Measurements from ENCODE around the gene SHANK2.

Gene SHANK2

DNA sequence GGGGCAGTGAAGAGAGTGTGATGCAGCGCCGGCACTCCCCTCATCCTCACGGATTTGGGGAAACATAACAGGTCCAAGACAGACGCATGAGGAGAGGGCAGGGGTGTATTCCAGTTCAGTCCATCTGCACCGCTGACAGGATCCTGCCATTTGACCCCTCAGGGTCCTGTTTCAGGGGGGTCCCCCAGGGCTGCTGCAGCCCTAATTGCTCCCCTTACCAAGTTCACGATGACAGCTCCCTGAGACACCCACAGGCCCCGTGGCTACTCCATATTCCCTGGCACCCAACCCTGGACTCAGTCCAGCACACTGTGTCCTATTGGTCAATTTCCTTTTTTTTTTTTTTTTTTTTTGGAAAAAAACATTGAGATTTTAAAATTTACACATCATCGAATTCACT is 41.5 kb downstream of the SHANK2 start:
- Mint-ChIP-seq H3K4me1 (ENCODE audit: low read depth) (no peaks in the 10 kb centered on the region), H3K27ac (no peak overlapping the region), H3K4me3 (no peak overlapping the region), H3K27me3 (ENCODE audit: low read depth) (no peaks in the 10 kb centered on the region), H3K36me3 (ENCODE audit: low read depth) (no peaks in the 10 kb centered on the region), H3K9me3 (no peaks in the 10 kb centered on the region)
- DNase-seq (ENCODE audit: low spot score): no peak

DNA sequence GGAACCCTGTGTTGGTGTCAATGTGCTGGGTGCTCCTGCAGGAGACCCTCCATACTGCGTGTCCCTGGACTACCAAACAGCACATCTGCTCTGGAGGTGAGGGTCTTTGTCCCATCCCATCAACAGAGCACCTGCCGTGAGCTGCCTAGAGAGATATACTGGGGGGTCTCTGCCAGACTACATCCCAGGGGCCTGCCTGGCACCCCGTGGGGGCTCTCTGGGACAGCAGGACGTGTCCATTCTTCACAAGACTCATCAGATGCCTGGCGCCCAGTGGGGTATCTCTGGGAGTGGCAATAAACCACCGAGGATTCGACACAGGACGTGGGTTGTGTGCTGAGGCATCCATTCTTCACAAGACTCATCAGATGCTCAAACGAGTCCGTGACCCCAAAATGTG is 42.7 kb downstream of the SHANK2 start:
- no peak overlapping the region for H3K4me3 Mint-ChIP-seq
- no peaks in the 10 kb centered on the region for H3K36me3 Mint-ChIP-seq (ENCODE audit: low read depth)
- no peak for DNase-seq (ENCODE audit: low spot score)
- no peak overlapping the region for H3K27ac Mint-ChIP-seq
- H3K9me3 Mint-ChIP-seq: no peaks in the 10 kb centered on the region
- H3K27me3 Mint-ChIP-seq (ENCODE audit: low read depth): no peaks in the 10 kb centered on the region
- H3K4me1 Mint-ChIP-seq (ENCODE audit: low read depth): no peaks in the 10 kb centered on the region

DNA sequence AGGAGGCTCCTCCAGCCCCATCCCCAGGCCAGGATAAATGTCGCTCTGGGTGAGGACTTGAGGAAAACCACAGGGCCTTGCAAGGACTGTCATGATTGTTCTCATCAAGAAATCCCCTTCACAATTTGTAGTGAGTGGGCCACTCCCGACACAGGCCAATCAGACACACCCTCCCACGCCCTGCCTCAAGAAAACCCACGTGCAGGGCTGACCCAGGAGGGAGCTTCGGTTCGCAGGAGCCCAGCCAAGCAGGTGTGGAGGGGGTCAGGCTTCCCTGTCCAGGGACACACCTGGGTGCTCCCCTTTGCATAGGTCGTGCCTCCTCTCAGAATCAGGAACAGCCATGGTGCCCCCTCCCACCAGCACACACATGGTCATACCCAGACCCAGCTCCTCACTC is 43.2 kb downstream of the SHANK2 start:
- H3K9me3 Mint-ChIP-seq: no peaks in the 10 kb centered on the region

DNA sequence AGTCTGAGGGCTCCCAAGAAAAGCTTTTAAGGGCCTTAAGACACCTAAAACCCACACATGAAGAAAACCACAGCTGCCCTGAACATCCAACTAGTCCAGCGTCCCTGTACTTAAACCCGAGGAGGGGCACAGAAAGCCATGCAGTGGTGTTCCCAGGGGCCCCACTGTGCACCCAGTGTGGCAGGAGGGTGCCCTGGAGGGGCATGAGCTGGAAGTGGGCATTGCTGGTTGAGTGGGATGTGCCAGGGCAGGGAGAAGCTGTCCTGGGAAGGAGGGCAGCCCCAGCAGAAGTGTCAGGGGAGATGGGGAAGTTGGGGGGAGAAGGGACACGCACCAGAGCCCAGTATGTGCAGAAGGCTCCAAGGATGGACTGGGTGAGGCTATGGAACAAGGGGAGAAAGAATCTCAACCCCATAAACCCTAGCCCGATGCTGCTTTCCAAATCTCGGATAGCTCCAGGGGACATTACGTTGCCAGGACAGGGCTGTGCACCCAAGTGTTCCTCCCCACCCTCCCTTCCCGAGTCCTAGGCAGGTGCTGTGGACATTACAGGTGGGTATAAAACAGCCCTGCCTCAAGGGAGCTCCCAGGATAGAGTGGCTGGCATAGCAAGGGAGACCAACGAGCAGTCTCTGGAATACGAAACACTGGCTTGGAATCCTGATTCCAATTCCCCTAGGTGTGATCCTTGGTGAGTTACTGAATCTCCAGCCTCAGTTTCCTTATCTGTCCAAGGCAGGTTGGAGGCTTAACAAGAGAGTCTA is 44.2 kb downstream of the SHANK2 start:
- Mint-ChIP-seq H3K9me3 (no peaks in the 10 kb centered on the region), H3K27me3 (ENCODE audit: low read depth) (no peaks in the 10 kb centered on the region), H3K4me1 (ENCODE audit: low read depth) (no peaks in the 10 kb centered on the region), H3K4me3 (no peak overlapping the region), H3K36me3 (ENCODE audit: low read depth) (no peaks in the 10 kb centered on the region), H3K27ac (no peak overlapping the region)
- no peak for DNase-seq (ENCODE audit: low spot score)

More for the DNA sequence above, 43.2 kb downstream of the SHANK2 start:
- H3K4me3 Mint-ChIP-seq: no peak overlapping the region
- DNase-seq (ENCODE audit: low spot score): no peak
- no peak overlapping the region for H3K27ac Mint-ChIP-seq
- H3K36me3 Mint-ChIP-seq (ENCODE audit: low read depth): no peaks in the 10 kb centered on the region
- H3K27me3 Mint-ChIP-seq (ENCODE audit: low read depth): no peaks in the 10 kb centered on the region
- H3K4me1 Mint-ChIP-seq (ENCODE audit: low read depth): no peaks in the 10 kb centered on the region

DNA sequence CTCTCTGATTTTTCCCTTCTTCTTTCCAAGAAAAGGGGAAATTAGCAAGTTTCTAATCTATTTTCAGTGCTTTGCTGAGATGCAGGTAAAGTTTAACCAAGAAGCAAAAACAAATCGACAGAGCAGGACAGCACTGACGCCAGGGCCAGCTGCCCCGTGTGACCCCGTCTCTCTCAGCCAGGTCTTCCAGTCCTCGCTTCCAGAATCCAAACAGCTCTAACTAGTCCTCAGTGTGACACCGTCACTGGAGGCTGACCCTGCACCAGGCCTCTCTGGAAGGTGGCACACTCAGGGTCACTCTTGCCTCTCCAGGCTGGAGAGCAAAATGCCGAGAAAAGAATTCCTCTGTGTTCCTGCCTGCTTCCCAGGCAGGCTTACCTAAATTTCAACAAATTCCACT is 44.8 kb downstream of the SHANK2 start:
- no peaks in the 10 kb centered on the region for H3K36me3 Mint-ChIP-seq (ENCODE audit: low read depth)
- H3K27me3 Mint-ChIP-seq (ENCODE audit: low read depth): no peaks in the 10 kb centered on the region
- H3K4me1 Mint-ChIP-seq (ENCODE audit: low read depth): no peaks in the 10 kb centered on the region
- H3K4me3 Mint-ChIP-seq: no peak overlapping the region
- no peaks in the 10 kb centered on the region for H3K9me3 Mint-ChIP-seq
- H3K27ac Mint-ChIP-seq: no peak overlapping the region
- no peak for DNase-seq (ENCODE audit: low spot score)

DNA sequence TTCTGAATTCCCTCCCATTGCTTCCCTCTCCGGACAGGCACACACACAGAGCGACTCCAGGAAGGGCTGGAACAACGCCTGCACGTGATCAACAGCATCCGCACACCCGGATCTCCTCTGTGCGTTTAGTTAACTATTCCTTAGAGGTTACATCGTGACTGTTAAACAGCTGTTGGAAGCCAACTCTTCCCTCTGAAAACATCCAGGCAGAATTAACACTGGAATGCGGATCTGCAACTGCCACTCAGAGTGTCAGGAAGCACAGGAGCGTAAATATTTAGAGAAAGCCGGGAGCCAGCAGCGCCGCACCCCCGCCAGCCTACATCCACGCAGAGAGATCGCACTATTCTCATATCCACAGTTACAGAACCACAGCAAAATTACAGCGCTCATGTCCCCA is 46.2 kb downstream of the SHANK2 start:
- H3K9me3 Mint-ChIP-seq: no peaks in the 10 kb centered on the region
- H3K36me3 Mint-ChIP-seq (ENCODE audit: low read depth): no peaks in the 10 kb centered on the region
- H3K27me3 Mint-ChIP-seq (ENCODE audit: low read depth): no peaks in the 10 kb centered on the region
- no peak overlapping the region for H3K27ac Mint-ChIP-seq
- no peak overlapping the region for H3K4me3 Mint-ChIP-seq
- no peak for DNase-seq (ENCODE audit: low spot score)
- H3K4me1 Mint-ChIP-seq (ENCODE audit: low read depth): no peaks in the 10 kb centered on the region

DNA sequence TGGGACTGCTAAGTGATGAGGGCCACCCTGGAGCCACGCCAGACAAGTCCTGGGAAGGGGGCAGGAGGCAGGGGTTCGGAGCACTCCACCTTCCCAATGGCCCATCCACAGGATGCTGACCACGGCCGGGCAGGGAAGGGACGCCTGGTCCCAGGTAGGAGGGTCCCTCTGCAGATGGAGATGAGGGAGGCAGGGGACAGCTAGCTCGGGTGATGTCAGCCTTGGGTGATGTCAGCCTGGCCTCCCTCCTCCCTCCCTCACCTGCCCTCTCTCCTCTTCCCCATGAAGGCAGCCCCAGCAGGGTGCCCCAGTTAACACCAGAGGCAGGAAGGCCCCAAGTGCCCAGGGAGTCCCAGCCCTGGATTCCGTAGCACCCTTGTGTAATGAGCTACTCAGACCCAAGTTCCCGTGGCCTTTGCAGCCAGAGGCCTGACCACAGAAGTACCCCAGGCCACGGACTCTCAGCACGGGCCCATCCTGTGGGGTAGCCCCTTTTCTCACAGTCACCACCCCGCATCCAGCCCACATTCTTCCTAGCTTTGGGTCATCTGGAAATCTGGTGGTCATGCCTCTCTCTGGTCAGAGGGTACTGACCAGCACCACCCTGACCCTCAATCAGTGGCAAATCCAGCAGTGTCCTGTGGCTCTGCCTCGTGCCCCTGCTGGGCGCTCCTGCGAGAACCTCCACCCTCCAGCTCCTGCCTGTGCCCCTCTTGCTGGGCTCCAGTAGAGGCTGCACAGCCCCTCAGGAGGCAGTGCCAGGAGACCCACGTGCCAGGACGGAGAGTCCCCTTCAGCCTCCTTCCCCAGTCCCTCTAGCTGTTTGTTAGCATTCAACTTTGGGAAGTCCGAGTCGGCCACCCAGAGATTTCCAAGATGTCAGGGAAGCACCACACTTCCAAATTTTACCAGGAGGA is 47.4 kb downstream of the SHANK2 start:
- DNase-seq (ENCODE audit: low spot score): no peak
- no peaks in the 10 kb centered on the region for H3K27me3 Mint-ChIP-seq (ENCODE audit: low read depth)
- H3K4me1 Mint-ChIP-seq (ENCODE audit: low read depth): no peaks in the 10 kb centered on the region
- H3K9me3 Mint-ChIP-seq: no peaks in the 10 kb centered on the region
- H3K36me3 Mint-ChIP-seq (ENCODE audit: low read depth): no peaks in the 10 kb centered on the region
- H3K27ac Mint-ChIP-seq: no peak overlapping the region
- no peak overlapping the region for H3K4me3 Mint-ChIP-seq

DNA sequence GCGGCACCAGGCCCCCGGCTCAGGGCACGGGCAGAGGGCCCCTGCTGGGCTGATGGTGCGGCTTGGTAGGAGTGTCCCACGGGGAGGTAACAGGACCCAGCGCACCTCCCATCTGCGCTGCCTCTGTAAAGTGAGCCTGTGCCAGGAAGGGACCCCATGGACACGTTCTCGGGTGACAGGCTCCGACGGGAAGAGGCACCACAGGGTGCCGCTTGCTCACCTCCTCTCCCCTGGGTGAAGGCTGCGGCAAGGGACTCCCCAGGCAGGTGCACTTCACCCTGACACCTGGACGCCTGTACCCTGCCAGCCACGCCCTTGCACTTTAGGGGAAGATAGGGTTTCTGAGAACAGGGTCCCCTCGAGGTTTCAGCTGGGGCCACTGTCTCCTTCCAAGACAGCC is 48.1 kb downstream of the SHANK2 start:
- DNase-seq (ENCODE audit: low spot score): no peak
- no peaks in the 10 kb centered on the region for H3K4me1 Mint-ChIP-seq (ENCODE audit: low read depth)
- H3K27ac Mint-ChIP-seq: no peak overlapping the region
- H3K4me3 Mint-ChIP-seq: no peak overlapping the region
- H3K36me3 Mint-ChIP-seq (ENCODE audit: low read depth): no peaks in the 10 kb centered on the region
- no peaks in the 10 kb centered on the region for H3K27me3 Mint-ChIP-seq (ENCODE audit: low read depth)
- no peaks in the 10 kb centered on the region for H3K9me3 Mint-ChIP-seq

DNA sequence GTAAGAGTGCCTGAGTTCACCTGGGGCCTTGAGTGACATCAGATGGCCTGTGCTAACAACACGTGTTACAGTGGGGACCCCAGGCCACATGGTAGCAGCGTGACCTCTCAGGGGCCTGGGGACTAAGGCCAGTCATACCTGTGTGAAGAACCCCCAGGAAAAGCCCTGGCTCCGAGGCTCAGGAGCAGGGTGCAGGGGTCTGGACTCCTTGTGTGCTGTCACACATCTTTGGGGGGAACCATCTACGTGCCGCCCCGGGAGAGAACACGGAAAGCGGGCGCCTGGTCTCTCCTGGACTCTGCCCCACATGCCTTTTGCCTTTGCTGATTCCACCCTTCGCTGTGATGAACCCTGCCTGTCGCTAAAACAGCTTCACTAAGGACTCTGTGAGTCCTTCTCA is 48.7 kb downstream of the SHANK2 start:
- H3K9me3 Mint-ChIP-seq: no peaks in the 10 kb centered on the region
- H3K4me1 Mint-ChIP-seq (ENCODE audit: low read depth): no peaks in the 10 kb centered on the region
- DNase-seq (ENCODE audit: low spot score): no peak
- H3K27ac Mint-ChIP-seq: no peak overlapping the region
- H3K4me3 Mint-ChIP-seq: no peak overlapping the region
- no peaks in the 10 kb centered on the region for H3K27me3 Mint-ChIP-seq (ENCODE audit: low read depth)
- H3K36me3 Mint-ChIP-seq (ENCODE audit: low read depth): no peaks in the 10 kb centered on the region

DNA sequence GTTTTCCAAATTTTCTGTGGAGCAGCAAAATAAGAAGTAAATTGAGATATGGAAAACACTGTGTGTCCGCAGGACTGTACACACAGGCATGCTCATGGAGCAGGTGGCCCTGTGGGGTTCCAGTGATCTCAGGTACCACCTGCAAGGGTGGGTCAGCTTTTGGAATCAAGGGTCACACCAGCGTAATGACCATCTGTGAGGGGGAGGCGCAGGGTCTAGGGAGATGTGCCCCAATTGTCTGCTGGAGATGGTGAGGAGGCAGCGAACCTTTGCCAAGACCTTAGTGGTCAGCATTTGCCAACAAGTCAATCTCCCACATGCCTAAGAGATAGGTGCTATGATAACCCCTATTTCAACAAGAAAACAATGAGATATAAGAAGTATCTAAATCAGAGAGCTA is 49.4 kb downstream of the SHANK2 start:
- Mint-ChIP-seq H3K4me1 (ENCODE audit: low read depth) (no peaks in the 10 kb centered on the region), H3K4me3 (no peak overlapping the region), H3K27me3 (ENCODE audit: low read depth) (no peaks in the 10 kb centered on the region), H3K36me3 (ENCODE audit: low read depth) (no peaks in the 10 kb centered on the region), H3K27ac (no peak overlapping the region), H3K9me3 (no peaks in the 10 kb centered on the region)
- DNase-seq (ENCODE audit: low spot score): no peak

DNA sequence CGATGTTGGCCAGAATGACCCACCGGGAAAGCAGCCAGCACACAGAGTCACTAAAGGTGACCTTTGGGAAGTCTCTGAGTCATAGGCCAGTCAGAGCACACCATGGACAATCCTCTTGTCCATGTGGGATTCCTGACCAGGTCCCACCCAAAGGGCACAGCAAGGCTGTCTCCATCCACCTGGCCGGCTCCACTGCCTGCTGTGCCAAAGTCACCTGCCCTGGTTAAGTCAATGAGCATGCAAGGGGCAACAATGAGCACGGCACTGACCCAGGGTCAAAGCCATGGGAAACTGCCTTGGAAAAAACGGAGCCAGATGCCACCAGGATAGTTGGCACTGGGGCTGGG is 49.8 kb downstream of the SHANK2 start:
- Mint-ChIP-seq H3K4me1 (ENCODE audit: low read depth) (no peaks in the 10 kb centered on the region), H3K27me3 (ENCODE audit: low read depth) (no peaks in the 10 kb centered on the region), H3K36me3 (ENCODE audit: low read depth) (no peaks in the 10 kb centered on the region), H3K27ac (no peak overlapping the region), H3K4me3 (no peak overlapping the region), H3K9me3 (no peaks in the 10 kb centered on the region)
- no peak for DNase-seq (ENCODE audit: low spot score)
